ENCODE results near the gene C1QTNF12. TPM values are rescaled to one million over a fixed set of nuclear protein-coding genes. Genes with fewer than 3 reads are reported as not detected.

The C1QTNF12 gene
- total RNA-seq, 1 experiment from 2014 or later = 4.4 TPM

DNA sequence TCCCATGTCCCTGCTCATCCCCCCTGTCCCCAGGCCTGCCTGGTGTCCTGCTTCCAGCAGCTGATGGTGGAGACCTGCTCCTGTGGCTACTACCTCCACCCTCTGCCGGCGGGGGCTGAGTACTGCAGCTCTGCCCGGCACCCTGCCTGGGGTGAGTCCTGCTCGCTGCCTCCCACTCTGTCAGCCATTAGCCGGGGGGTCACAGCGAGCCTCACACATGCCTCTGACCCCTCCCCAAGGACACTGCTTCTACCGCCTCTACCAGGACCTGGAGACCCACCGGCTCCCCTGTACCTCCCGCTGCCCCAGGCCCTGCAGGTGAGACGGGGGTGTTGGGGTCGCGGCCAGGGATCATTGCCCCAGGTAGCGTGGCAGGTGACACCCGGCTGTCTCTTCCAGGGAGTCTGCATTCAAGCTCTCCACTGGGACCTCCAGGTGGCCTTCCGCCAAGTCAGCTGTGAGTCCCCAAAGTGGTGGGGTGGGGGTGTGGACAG, 43.8 kb upstream of the C1QTNF12 start:
- H3K4me3 Mint-ChIP-seq = no peak overlapping the region; a peak in 1 of 5 replicates
- H3K27me3 Mint-ChIP-seq (ENCODE audit: low read depth) = peaks cover 2% of the 10 kb centered on the region
- no peak overlapping the region for H2BK15ac ChIP-seq (ENCODE audit: low read depth, low read length)
- H4K20me1 ChIP-seq (ENCODE audit: control insufficient read depth, insufficient read depth, insufficient read length) = no peaks in the 10 kb centered on the region
- H3K23me2 ChIP-seq (ENCODE audit: insufficient read length, low read depth, low read length, poor library complexity, severe bottlenecking) = peaks cover 4% of the 10 kb centered on the region
- no peak overlapping the region for H3K56ac ChIP-seq (ENCODE audit: insufficient read length, low read depth, low read length)
- no peak overlapping the region for H3T11ph ChIP-seq (ENCODE audit: low read length)
- no peak overlapping the region for H3K18ac ChIP-seq (ENCODE audit: insufficient read length, low read depth, low read length)
- no peak overlapping the region for H3K4me2 ChIP-seq (ENCODE audit: insufficient read depth, insufficient read length, low read length)
- H4K8ac ChIP-seq (replicated peaks; ENCODE audit: insufficient read length, low read depth, low read length) = no peak overlapping the region
- no peak overlapping the region for H4K91ac ChIP-seq (ENCODE audit: insufficient read length, low read depth, low read length)
- no peaks in the 10 kb centered on the region for H3K79me2 ChIP-seq (ENCODE audit: insufficient read depth, low read length)
- no peak overlapping the region for H3K4ac ChIP-seq (ENCODE audit: low read depth, low read length)
- no peak overlapping the region for H3K9ac ChIP-seq (ENCODE audit: extremely low read depth, insufficient read length, low read length)
- peaks cover 0 to 9% of the 10 kb centered on the region in 2 experiments; a peak in 2 of 4 replicates for H3K4me1 Mint-ChIP-seq
- H2AK5ac ChIP-seq (ENCODE audit: insufficient read length, low read length) = no peak overlapping the region
- H3K27ac Mint-ChIP-seq = no peak overlapping the region
- H3K27ac ChIP-seq (ENCODE audit: insufficient read length, low read depth, low read length) = no peak overlapping the region
- H3K79me1 ChIP-seq (ENCODE audit: insufficient read depth, low read depth, low read length, poor library complexity, severe bottlenecking) = no peaks in the 10 kb centered on the region
- no peak overlapping the region for H2BK5ac ChIP-seq (ENCODE audit: insufficient read length, low read length)
- TF ChIP-seq CTCF (conservative IDR thresholded peaks at IDR 0.05) = peak; percentile 70
- no peak overlapping the region for H2BK20ac ChIP-seq (ENCODE audit: low read depth, low read length, poor library complexity, severe bottlenecking)
- no peak overlapping the region for H3K14ac ChIP-seq (ENCODE audit: insufficient read depth, low read length)
- no peak overlapping the region for H3K23ac ChIP-seq (ENCODE audit: insufficient read length, low read depth, low read length)
- WGBS (ENCODE audit: extremely low coverage, insufficient read length, low lambda C conversion rate) = no CpG with 5 or more reads among the region's 15 CpGs
- H2BK120ac ChIP-seq (ENCODE audit: low read depth, low read length, poor library complexity, severe bottlenecking) = no peak overlapping the region
- H2AFZ ChIP-seq (ENCODE audit: low read length) = no peak overlapping the region
- H3K27me3 ChIP-seq (ENCODE audit: insufficient read depth, low read length) = no peaks in the 10 kb centered on the region
- no peaks in the 10 kb centered on the region for H3K36me3 Mint-ChIP-seq (ENCODE audit: insufficient read depth in 1 of 3, low read depth in 3 of 3)
- H3K9me3 ChIP-seq (ENCODE audit: control insufficient read depth, low read depth, low read length) = no peaks in the 10 kb centered on the region
- no peak overlapping the region for H4K5ac ChIP-seq (ENCODE audit: insufficient read length, low read depth, low read length)
- H3K4me1 ChIP-seq (ENCODE audit: insufficient read depth, low read length) = no peaks in the 10 kb centered on the region
- H2BK12ac ChIP-seq (ENCODE audit: insufficient read length, low read depth, low read length) = no peak overlapping the region
- DNase-seq = peak; percentile 79
- peaks cover 2 to 10% of the 10 kb centered on the region in 2 experiments; a peak in 2 of 5 replicates for H3K9me3 Mint-ChIP-seq
